SKM-1 (cell line): ENCODE results near the gene MS4A8.

Experiments
- DNase-seq: peaks from one replicate; lab custom pipeline; 2025; ENCODE audit not compliant: unreplicated experiment; lab: John Stamatoyannopoulos, UW

The MS4A8 gene

GRCh38 chr11:60762851-60763691 lies 63.7 kb downstream of the MS4A8 start:
- no peak for DNase-seq

GRCh38 chr11:60763692-60764369 lies 64.4 kb downstream of the MS4A8 start:
- no peak for DNase-seq

- no peak for DNase-seq
Observed at GRCh38 chr11:60764879-60765278, 65.5 kb downstream of the MS4A8 start.

- DNase-seq = no peak
Observed at GRCh38 chr11:60765355-60765754, 65.9 kb downstream of the MS4A8 start.
